ENCODE results near the gene RAB44. TPM values are rescaled to one million over a fixed set of nuclear protein-coding genes. Genes with fewer than 3 reads are reported as not detected.
"Not testable (repeated sequence)": the region's sequence is repeated elsewhere in the genome, so short reads cannot be mapped to it uniquely, and the experiment has no call there.

The RAB44 gene
- total and polyA plus RNA-seq, 2 experiments from 2014 or later = not detected

- no peaks in the 10 kb centered on the region for H3K9me3 ChIP-seq (ENCODE audit: low read depth)
- no peak overlapping the region for H3K27ac ChIP-seq
- H3K4me1 ChIP-seq (ENCODE audit: low read depth) = no peaks in the 10 kb centered on the region
- no peaks in the 10 kb centered on the region for H3K27me3 ChIP-seq
- H3K36me3 ChIP-seq = no peaks in the 10 kb centered on the region
- TF ChIP-seq, protein P1, sequence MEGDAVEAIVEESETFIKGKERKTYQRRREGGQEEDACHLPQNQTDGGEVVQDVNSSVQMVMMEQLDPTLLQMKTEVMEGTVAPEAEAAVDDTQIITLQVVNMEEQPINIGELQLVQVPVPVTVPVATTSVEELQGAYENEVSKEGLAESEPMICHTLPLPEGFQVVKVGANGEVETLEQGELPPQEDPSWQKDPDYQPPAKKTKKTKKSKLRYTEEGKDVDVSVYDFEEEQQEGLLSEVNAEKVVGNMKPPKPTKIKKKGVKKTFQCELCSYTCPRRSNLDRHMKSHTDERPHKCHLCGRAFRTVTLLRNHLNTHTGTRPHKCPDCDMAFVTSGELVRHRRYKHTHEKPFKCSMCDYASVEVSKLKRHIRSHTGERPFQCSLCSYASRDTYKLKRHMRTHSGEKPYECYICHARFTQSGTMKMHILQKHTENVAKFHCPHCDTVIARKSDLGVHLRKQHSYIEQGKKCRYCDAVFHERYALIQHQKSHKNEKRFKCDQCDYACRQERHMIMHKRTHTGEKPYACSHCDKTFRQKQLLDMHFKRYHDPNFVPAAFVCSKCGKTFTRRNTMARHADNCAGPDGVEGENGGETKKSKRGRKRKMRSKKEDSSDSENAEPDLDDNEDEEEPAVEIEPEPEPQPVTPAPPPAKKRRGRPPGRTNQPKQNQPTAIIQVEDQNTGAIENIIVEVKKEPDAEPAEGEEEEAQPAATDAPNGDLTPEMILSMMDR (IDR thresholded peaks at IDR 0.05; ENCODE audit: low read depth, low read length) = no peak
- no peak overlapping the region for H3K4me3 ChIP-seq
- no peak for DNase-seq (ENCODE audit: low read depth in 1 of 2, low spot score in 1 of 2)
Observed at GRCh38 chr6:36702656-36703055, 5.0 kb downstream of the RAB44 start.

- no peak for DNase-seq (ENCODE audit: low read depth in 1 of 2, low spot score in 1 of 2)
- no peak overlapping the region for H3K27ac ChIP-seq
- no peaks in the 10 kb centered on the region for H3K4me1 ChIP-seq (ENCODE audit: low read depth)
- no peaks in the 10 kb centered on the region for H3K36me3 ChIP-seq
- no peak overlapping the region for H3K4me3 ChIP-seq
- no peaks in the 10 kb centered on the region for H3K27me3 ChIP-seq
- H3K9me3 ChIP-seq (ENCODE audit: low read depth) = no peaks in the 10 kb centered on the region
- TF ChIP-seq, protein P1 (IDR thresholded peaks at IDR 0.05; ENCODE audit: low read depth, low read length) = no peak
Observed at GRCh38 chr6:36703081-36703606, 5.5 kb downstream of the RAB44 start.

GRCh38 chr6:36703982-36704381, 6.4 kb downstream of the RAB44 start:
- H3K4me1 ChIP-seq (ENCODE audit: low read depth) = no peaks in the 10 kb centered on the region
- no peaks in the 10 kb centered on the region for H3K9me3 ChIP-seq (ENCODE audit: low read depth)
- TF ChIP-seq, protein P1 (IDR thresholded peaks at IDR 0.05; ENCODE audit: low read depth, low read length) = no peak
- no peak overlapping the region for H3K27ac ChIP-seq
- H3K36me3 ChIP-seq = no peaks in the 10 kb centered on the region
- H3K27me3 ChIP-seq = no peaks in the 10 kb centered on the region
- no peak for DNase-seq (ENCODE audit: low read depth in 1 of 2, low spot score in 1 of 2)
- H3K4me3 ChIP-seq = no peak overlapping the region

- not testable (repeated sequence) for DNase-seq (ENCODE audit: low read depth in 1 of 2, low spot score in 1 of 2); H3K27me3 ChIP-seq; H3K9me3 ChIP-seq (ENCODE audit: low read depth)
Observed at GRCh38 chr6:36704961-36705577, 7.4 kb downstream of the RAB44 start.

DNA sequence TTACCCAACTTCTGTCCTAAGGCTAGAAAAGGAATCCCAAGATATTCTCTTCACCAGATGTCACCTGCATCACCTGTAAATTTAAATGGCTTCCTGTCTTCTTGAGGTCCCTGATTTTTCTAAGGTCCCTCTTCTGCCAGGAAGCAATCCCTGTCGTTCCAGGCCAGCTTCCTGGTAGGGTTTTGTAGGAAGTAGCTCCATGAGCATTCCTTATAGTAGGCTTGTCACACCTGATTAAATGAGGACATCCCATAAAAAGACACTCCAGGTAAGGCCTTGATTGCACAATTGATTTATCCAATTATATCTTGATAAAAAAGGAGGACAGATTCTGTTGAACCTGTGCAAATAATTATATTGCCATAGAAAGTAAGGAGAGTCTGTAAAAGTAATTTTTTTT, 8.7 kb downstream of the RAB44 start:
- no peak for DNase-seq (ENCODE audit: low read depth in 1 of 2, low spot score in 1 of 2)

More at GRCh38 chr6:36704961-36705577, 7.4 kb downstream of the RAB44 start:
- H3K36me3 ChIP-seq; H3K27ac ChIP-seq; H3K4me3 ChIP-seq; H3K4me1 ChIP-seq (ENCODE audit: low read depth): not testable (repeated sequence)

GRCh38 chr6:36712816-36713215, 15.2 kb downstream of the RAB44 start:
- H3K4me3 ChIP-seq = no peak overlapping the region
- DNase-seq (ENCODE audit: low read depth in 1 of 2, low spot score in 1 of 2) = no peak
- no peaks in the 10 kb centered on the region for H3K36me3 ChIP-seq
- H3K4me1 ChIP-seq (ENCODE audit: low read depth) = no peaks in the 10 kb centered on the region
- H3K27me3 ChIP-seq = no peaks in the 10 kb centered on the region
- H3K9me3 ChIP-seq (ENCODE audit: low read depth) = no peaks in the 10 kb centered on the region
- TF ChIP-seq, protein P1 (IDR thresholded peaks at IDR 0.05; ENCODE audit: low read depth, low read length) = no peak
- H3K27ac ChIP-seq = no peak overlapping the region

More for the DNA sequence above, 8.7 kb downstream of the RAB44 start:
- Histone ChIP-seq H3K36me3 (no peaks in the 10 kb centered on the region), H3K27me3 (no peaks in the 10 kb centered on the region), H3K4me3 (no peak overlapping the region), H3K9me3 (ENCODE audit: low read depth) (no peaks in the 10 kb centered on the region), H3K4me1 (ENCODE audit: low read depth) (no peaks in the 10 kb centered on the region), H3K27ac (no peak overlapping the region)
- TF ChIP-seq, protein P1 (IDR thresholded peaks at IDR 0.05; ENCODE audit: low read depth, low read length) = no peak
